ENCODE results near the gene DEFB128. TPM values are rescaled to one million over a fixed set of nuclear protein-coding genes. Genes with fewer than 3 reads are reported as not detected.
"Not testable (repeated sequence)": the region's sequence is repeated elsewhere in the genome, so short reads cannot be mapped to it uniquely, and the experiment has no call there.

Gene DEFB128
- polyA plus RNA-seq, 1 donor = not detected

DNA sequence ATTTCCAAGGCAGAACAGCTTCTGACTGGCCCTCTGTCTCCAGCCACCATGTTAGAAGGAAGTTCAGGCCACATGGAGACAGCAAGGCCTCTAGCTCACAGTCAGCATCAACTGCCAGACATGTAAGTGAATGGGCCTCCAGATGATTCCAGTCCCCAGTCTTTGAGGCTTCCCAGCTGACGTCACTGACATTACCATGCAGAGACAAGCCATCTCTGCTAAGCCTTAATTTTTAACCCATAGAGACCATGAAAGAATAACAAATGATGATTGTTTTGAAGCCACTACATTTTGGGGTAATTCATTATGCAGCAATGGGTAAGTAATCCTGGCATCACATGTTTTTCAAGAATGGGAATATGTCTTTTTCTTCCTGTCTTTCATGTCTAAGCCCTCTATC, 26.3 kb upstream of the DEFB128 start:
- Histone ChIP-seq H3K27me3 (ENCODE audit: control insufficient read depth, insufficient read depth, low read length) (peaks cover 12% of the 10 kb centered on the region), H3K27ac (ENCODE audit: low read length) (no peak overlapping the region), H3K4me3 (ENCODE audit: low read length) (no peak overlapping the region), H3K9me3 (ENCODE audit: control insufficient read depth, low read depth, low read length) (no peaks in the 10 kb centered on the region), H3K4me1 (ENCODE audit: control insufficient read depth, insufficient read depth, low read length) (no peaks in the 10 kb centered on the region), H3K36me3 (ENCODE audit: control insufficient read depth, insufficient read depth, low read length) (no peaks in the 10 kb centered on the region)
- WGBS (ENCODE audit: insufficient coverage, low lambda C conversion rate) = no CpG with 5 or more reads among the region's 1 CpG
- no peak for DNase-seq

DNA sequence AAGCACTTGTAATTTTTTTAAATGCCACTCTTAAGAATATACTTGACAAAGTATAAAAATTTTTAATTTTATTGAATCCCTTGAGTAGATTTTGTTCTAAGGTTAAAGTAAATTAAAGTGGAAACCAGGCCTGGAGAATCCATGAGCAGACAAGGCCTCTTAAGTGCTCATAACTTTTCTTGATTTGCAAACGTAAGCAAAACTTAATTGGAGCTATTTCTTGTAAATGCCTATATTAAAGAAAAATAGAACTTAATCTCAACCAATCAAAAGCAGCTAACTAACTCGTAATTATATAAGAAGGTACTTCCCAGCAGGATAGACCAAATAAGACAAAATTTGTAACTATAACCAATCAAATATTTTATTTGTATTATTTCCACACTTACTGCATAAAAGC, 24.9 kb upstream of the DEFB128 start:
- Histone ChIP-seq H3K27ac (ENCODE audit: low read length) (no peak overlapping the region), H3K4me3 (ENCODE audit: low read length) (no peak overlapping the region), H3K36me3 (ENCODE audit: control insufficient read depth, insufficient read depth, low read length) (no peaks in the 10 kb centered on the region), H3K4me1 (ENCODE audit: control insufficient read depth, insufficient read depth, low read length) (no peaks in the 10 kb centered on the region), H3K27me3 (ENCODE audit: control insufficient read depth, insufficient read depth, low read length) (peaks cover 12% of the 10 kb centered on the region), H3K9me3 (ENCODE audit: control insufficient read depth, low read depth, low read length) (no peaks in the 10 kb centered on the region)
- DNase-seq = no peak
- 71% methylated on average over 1 of the region's 2 CpGs for WGBS (ENCODE audit: insufficient coverage, low lambda C conversion rate)

DNA sequence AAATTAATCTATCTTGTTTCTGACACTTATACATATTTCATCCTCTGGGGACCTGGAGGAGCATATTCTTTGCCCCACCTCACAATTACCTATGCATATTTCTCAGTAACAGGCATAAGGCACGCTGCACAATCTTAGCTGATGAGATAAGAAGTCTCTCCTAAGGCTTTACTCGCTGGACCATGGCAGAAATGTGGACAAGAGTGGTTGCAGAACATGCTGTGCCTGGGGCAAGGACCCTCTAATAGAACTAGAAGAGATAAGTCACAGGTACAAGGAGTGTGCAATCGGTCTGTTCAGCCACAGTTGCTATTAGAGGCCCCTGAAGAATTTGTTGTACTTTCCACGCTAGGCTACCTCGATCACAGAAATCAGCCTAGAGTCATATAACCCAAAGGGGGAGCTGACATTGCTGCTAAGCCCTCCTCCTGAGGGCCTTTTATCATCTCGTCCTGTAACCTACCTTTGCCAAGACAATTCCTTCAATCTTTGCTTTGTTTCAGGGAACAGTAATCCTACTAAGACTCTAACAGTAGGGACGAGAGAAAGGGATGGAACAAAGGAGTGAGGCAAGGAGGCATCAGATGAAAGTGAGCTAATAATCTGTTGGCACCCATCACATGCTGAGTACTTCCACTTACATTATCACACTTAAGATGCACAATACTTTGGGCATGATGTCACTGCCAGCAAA, 21.4 kb upstream of the DEFB128 start:
- no peak overlapping the region for H3K27ac ChIP-seq (ENCODE audit: low read length)
- H3K4me3 ChIP-seq (ENCODE audit: low read length) = no peak overlapping the region
- H3K9me3 ChIP-seq (ENCODE audit: control insufficient read depth, low read depth, low read length) = no peaks in the 10 kb centered on the region
- no peaks in the 10 kb centered on the region for H3K36me3 ChIP-seq (ENCODE audit: control insufficient read depth, insufficient read depth, low read length)
- DNase-seq = no peak
- no peaks in the 10 kb centered on the region for H3K4me1 ChIP-seq (ENCODE audit: control insufficient read depth, insufficient read depth, low read length)
- no CpG with 5 or more reads among the region's 7 CpGs for WGBS (ENCODE audit: insufficient coverage, low lambda C conversion rate)
- peaks cover 10% of the 10 kb centered on the region for H3K27me3 ChIP-seq (ENCODE audit: control insufficient read depth, insufficient read depth, low read length)

DNA sequence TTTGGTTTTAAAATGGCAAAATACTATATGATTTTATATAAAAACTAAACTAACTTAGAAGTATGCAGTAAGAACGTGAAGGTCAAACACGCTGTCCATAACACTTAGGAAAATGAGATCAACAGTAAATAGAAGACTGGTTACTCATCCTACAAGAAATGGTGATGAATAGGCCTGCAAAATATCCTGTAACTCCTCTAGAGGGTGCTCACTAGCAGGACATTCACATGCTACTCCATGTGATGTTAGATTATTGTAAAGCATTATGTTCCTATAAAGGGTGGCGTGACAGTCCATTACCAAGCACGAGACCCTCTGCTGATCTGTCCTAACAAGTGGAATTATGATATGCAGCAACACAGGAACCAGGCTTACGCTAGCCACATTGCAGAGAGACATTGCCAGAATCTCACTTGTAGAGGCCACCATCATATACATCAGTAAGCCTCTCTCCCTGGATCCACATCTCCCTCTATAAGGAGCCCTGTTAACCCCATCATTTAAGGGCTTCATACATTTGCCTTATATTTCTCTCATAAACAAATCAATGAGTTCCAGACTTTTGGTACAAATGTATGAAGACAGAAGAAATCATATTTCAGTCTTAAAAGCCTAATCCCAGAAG, 19.5 kb upstream of the DEFB128 start:
- peak in 1 of 2 donors; percentile 26 for DNase-seq
- WGBS (ENCODE audit: insufficient coverage, low lambda C conversion rate) = 0% methylated on average over 2 of the region's 5 CpGs

GRCh38 chr20:203630-204029, 14.1 kb upstream of the DEFB128 start:
- not testable (repeated sequence) for H3K4me3 ChIP-seq (ENCODE audit: low read length); H3K36me3 ChIP-seq (ENCODE audit: control insufficient read depth, insufficient read depth, low read length); H3K4me1 ChIP-seq (ENCODE audit: control insufficient read depth, insufficient read depth, low read length); H3K9me3 ChIP-seq (ENCODE audit: control insufficient read depth, low read depth, low read length); H3K27me3 ChIP-seq (ENCODE audit: control insufficient read depth, insufficient read depth, low read length); DNase-seq; H3K27ac ChIP-seq (ENCODE audit: low read length)
- WGBS (ENCODE audit: insufficient coverage, low lambda C conversion rate) = no CpG with 5 or more reads among the region's 4 CpGs

More for the DNA sequence above, 19.5 kb upstream of the DEFB128 start:
- Histone ChIP-seq H3K9me3 (ENCODE audit: control insufficient read depth, low read depth, low read length) (no peaks in the 10 kb centered on the region), H3K27ac (ENCODE audit: low read length) (no peak overlapping the region), H3K4me1 (ENCODE audit: control insufficient read depth, insufficient read depth, low read length) (no peaks in the 10 kb centered on the region), H3K4me3 (ENCODE audit: low read length) (no peak overlapping the region), H3K36me3 (ENCODE audit: control insufficient read depth, insufficient read depth, low read length) (no peaks in the 10 kb centered on the region), H3K27me3 (ENCODE audit: control insufficient read depth, insufficient read depth, low read length) (peaks cover 10% of the 10 kb centered on the region)

- WGBS (ENCODE audit: insufficient coverage, low lambda C conversion rate) = 80% methylated on average over 1 of the region's 4 CpGs
- Histone ChIP-seq H3K4me1 (ENCODE audit: control insufficient read depth, insufficient read depth, low read length) (no peaks in the 10 kb centered on the region), H3K9me3 (ENCODE audit: control insufficient read depth, low read depth, low read length) (peaks cover 3% of the 10 kb centered on the region), H3K27ac (ENCODE audit: low read length) (no peak overlapping the region), H3K4me3 (ENCODE audit: low read length) (no peak overlapping the region), H3K36me3 (ENCODE audit: control insufficient read depth, insufficient read depth, low read length) (no peaks in the 10 kb centered on the region), H3K27me3 (ENCODE audit: control insufficient read depth, insufficient read depth, low read length) (no peaks in the 10 kb centered on the region)
- DNase-seq = no peak
Measured at GRCh38 chr20:199996-200395, 10.5 kb upstream of the DEFB128 start.

DNA sequence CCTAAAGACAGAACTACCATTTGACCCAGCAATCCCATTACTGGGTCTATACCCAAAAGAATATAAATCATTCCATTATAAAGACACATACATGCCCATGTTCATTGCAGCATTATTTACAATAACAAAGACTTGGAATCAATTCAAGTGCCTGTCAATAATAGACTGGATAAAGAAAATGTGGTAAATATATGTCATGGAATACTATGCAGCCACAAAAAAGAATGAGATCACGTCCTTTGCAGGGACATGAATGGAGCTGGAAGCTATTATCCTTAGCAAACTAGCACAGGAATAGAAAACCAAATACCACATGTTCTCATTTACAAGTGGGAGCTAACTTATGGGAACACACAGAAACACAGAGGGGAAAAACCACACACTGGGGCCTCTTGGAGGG, 8.7 kb upstream of the DEFB128 start:
- DNase-seq = no peak
- H3K4me1 ChIP-seq (ENCODE audit: control insufficient read depth, insufficient read depth, low read length) = no peaks in the 10 kb centered on the region
- H3K9me3 ChIP-seq (ENCODE audit: control insufficient read depth, low read depth, low read length) = peaks cover 3% of the 10 kb centered on the region
- no peak overlapping the region for H3K27ac ChIP-seq (ENCODE audit: low read length)
- no peaks in the 10 kb centered on the region for H3K36me3 ChIP-seq (ENCODE audit: control insufficient read depth, insufficient read depth, low read length)
- WGBS (ENCODE audit: insufficient coverage, low lambda C conversion rate) = no CpG with 5 or more reads among the region's 1 CpG
- H3K27me3 ChIP-seq (ENCODE audit: control insufficient read depth, insufficient read depth, low read length) = no peaks in the 10 kb centered on the region
- H3K4me3 ChIP-seq (ENCODE audit: low read length) = no peak overlapping the region

- Histone ChIP-seq H3K9me3 (ENCODE audit: control insufficient read depth, low read depth, low read length) (no peaks in the 10 kb centered on the region), H3K4me1 (ENCODE audit: control insufficient read depth, insufficient read depth, low read length) (no peaks in the 10 kb centered on the region), H3K4me3 (ENCODE audit: low read length) (no peak overlapping the region), H3K36me3 (ENCODE audit: control insufficient read depth, insufficient read depth, low read length) (no peaks in the 10 kb centered on the region), H3K27me3 (ENCODE audit: control insufficient read depth, insufficient read depth, low read length) (peaks cover 2% of the 10 kb centered on the region), H3K27ac (ENCODE audit: low read length) (no peak overlapping the region)
- no CpG with 5 or more reads among the region's 2 CpGs for WGBS (ENCODE audit: insufficient coverage, low lambda C conversion rate)
- no peak for DNase-seq
Measured at GRCh38 chr20:187733-188132, 1.8 kb downstream of the DEFB128 start.

GRCh38 chr20:184288-184687, 5.2 kb downstream of the DEFB128 start:
- Histone ChIP-seq H3K4me3 (ENCODE audit: low read length) (no peak overlapping the region), H3K4me1 (ENCODE audit: control insufficient read depth, insufficient read depth, low read length) (no peaks in the 10 kb centered on the region), H3K27me3 (ENCODE audit: control insufficient read depth, insufficient read depth, low read length) (no peaks in the 10 kb centered on the region), H3K36me3 (ENCODE audit: control insufficient read depth, insufficient read depth, low read length) (no peaks in the 10 kb centered on the region), H3K9me3 (ENCODE audit: control insufficient read depth, low read depth, low read length) (no peaks in the 10 kb centered on the region), H3K27ac (ENCODE audit: low read length) (no peak overlapping the region)
- DNase-seq = no peak
- 53% methylated on average over 2 of the region's 2 CpGs for WGBS (ENCODE audit: insufficient coverage, low lambda C conversion rate)

DNA sequence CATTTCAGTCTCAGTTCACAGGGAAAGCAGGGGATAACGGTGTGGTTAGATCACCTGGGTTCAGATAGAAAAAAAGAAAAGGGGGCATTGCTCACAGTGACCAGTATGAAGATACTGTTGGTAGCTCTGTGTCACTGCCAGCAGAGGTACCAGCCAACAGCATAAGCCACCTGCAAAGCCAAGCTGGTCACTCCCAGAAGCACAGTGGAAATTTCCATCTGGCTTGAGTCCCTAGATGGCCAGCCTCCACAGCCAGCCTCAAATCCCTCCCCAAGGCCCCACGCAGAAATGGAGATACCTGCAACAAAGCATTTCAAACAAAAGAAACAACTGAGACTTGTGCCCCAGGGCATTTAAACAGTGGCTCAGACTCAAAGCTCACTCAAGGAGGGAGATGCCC, 20.6 kb downstream of the DEFB128 start:
- Histone ChIP-seq H3K4me3 (ENCODE audit: low read length) (no peak overlapping the region), H3K4me1 (ENCODE audit: control insufficient read depth, insufficient read depth, low read length) (no peaks in the 10 kb centered on the region), H3K9me3 (ENCODE audit: control insufficient read depth, low read depth, low read length) (no peaks in the 10 kb centered on the region), H3K27ac (ENCODE audit: low read length) (no peak overlapping the region), H3K27me3 (ENCODE audit: control insufficient read depth, insufficient read depth, low read length) (no peaks in the 10 kb centered on the region), H3K36me3 (ENCODE audit: control insufficient read depth, insufficient read depth, low read length) (no peaks in the 10 kb centered on the region)
- whole genome bisulfite sequencing (ENCODE audit: insufficient coverage, low lambda C conversion rate) = 60% methylated on average over 1 of the region's 2 CpGs
- no peak for DNase-seq

- Histone ChIP-seq H3K9me3 (ENCODE audit: control insufficient read depth, low read depth, low read length) (no peaks in the 10 kb centered on the region), H3K27ac (ENCODE audit: low read length) (no peak overlapping the region), H3K36me3 (ENCODE audit: control insufficient read depth, insufficient read depth, low read length) (no peaks in the 10 kb centered on the region), H3K4me1 (ENCODE audit: control insufficient read depth, insufficient read depth, low read length) (no peaks in the 10 kb centered on the region), H3K4me3 (ENCODE audit: low read length) (no peak overlapping the region), H3K27me3 (ENCODE audit: control insufficient read depth, insufficient read depth, low read length) (no peaks in the 10 kb centered on the region)
- no peak for DNase-seq
- no CpG with 5 or more reads among the region's 3 CpGs for WGBS (ENCODE audit: insufficient coverage, low lambda C conversion rate)
Measured at GRCh38 chr20:164618-165017, 24.9 kb downstream of the DEFB128 start.

Measured in large intestine (tissue), 3 donors.